OCI-LY1 (cell line): ENCODE results near the gene TGFBR2.

Experiments
- H2AFZ ChIP-seq: fragments of 200-600 bp; sonication (generic), shearing (Covaris generic); 2 replicates; pipeline ENCODE4 v1.6.0; 2014; ENCODE audit warnings: antibody characterized with exemption, mild to moderate bottlenecking, low read length
- H3F3A ChIP-seq: fragments of 200-600 bp; sonication (generic), shearing (Covaris generic); 2 replicates; pipeline ENCODE4 v1.6.0; 2014; ENCODE audit warnings: mild to moderate bottlenecking, antibody characterized with exemption, low read length, moderate library complexity; ENCODE audit not compliant: insufficient read depth
- H3K27ac ChIP-seq: fragments of 200-600 bp; sonication (generic); 2 replicates; pipeline ENCODE4 v1.5.1; 2014; ENCODE audit warnings: low read length, mixed run types, mild to moderate bottlenecking, low read depth; ENCODE audit not compliant: poor library complexity, severe bottlenecking
- H3K27me3 ChIP-seq: fragments of 200-600 bp; sonication (generic); 2 replicates; pipeline ENCODE4 v1.6.0; 2014; ENCODE audit warnings: antibody characterized with exemption, mild to moderate bottlenecking, low read length, moderate library complexity; ENCODE audit not compliant: insufficient read depth
- H3K36me3 ChIP-seq: fragments of 200-600 bp; sonication (generic); 2 replicates; pipeline ENCODE4 v1.6.1; 2014; ENCODE audit warnings: mild to moderate bottlenecking, antibody characterized with exemption, low read length, moderate library complexity, mixed read lengths; ENCODE audit not compliant: insufficient read depth
- H3K4me1 ChIP-seq: fragments of 200-600 bp; sonication (generic); 2 replicates; pipeline ENCODE4 v1.5.1; 2014; ENCODE audit warnings: mild to moderate bottlenecking, low read length, moderate library complexity; ENCODE audit not compliant: insufficient read depth, severe bottlenecking
- H3K4me2 ChIP-seq: fragments of 200-600 bp; sonication (generic), shearing (Covaris generic); 2 replicates; pipeline ENCODE4 v1.6.1; 2014; ENCODE audit warnings: low read length
- H3K4me3 ChIP-seq: fragments of 200-600 bp; sonication (generic); 2 replicates; pipeline ENCODE4 v1.5.1; 2014; ENCODE audit warnings: low read length, low read depth, mild to moderate bottlenecking, mixed read lengths; ENCODE audit not compliant: poor library complexity, severe bottlenecking
- H3K79me2 ChIP-seq: fragments of 200-600 bp; shearing (Covaris generic); 2 replicates; pipeline ENCODE4 v1.6.1; 2016; ENCODE audit warnings: mixed run types, low read length, mixed read lengths; ENCODE audit not compliant: insufficient read depth
- H3K9ac ChIP-seq: fragments of 200-600 bp; sonication (generic), shearing (Covaris generic); 2 replicates; pipeline ENCODE4 v1.6.1; 2014; ENCODE audit warnings: mild to moderate bottlenecking, low read length, mixed read lengths
- H3K9me2 ChIP-seq: fragments of 200-600 bp; sonication (generic), shearing (Covaris generic); 2 replicates; pipeline ENCODE4 v1.6.1; 2014; ENCODE audit warnings: low read depth, mild to moderate bottlenecking, low read length, mixed read lengths
- H3K9me3 ChIP-seq: fragments of 200-600 bp; shearing (Covaris generic); 2 replicates; pipeline ENCODE4 v1.6.1; 2014; ENCODE audit warnings: low read length, mixed read lengths
- H4K20me1 ChIP-seq: fragments of 200-600 bp; sonication (generic), shearing (Covaris generic); 2 replicates; pipeline ENCODE4 v1.6.0; 2016; ENCODE audit warnings: mild to moderate bottlenecking, low read length; ENCODE audit not compliant: insufficient read depth
- EZH2 ChIP-seq: fragments of 200-600 bp; sonication (generic), shearing (Covaris generic); IDR thresholded peaks from 2 replicates; pipeline ENCODE4 v1.8.0; 2017; ENCODE audit warnings: borderline replicate concordance, mixed run types, mild to moderate bottlenecking, antibody characterized with exemption, low read length, moderate library complexity, mixed read lengths
- TF ChIP-seq, protein P1 (sequence below): fragments of 200-600 bp; sonication (generic), shearing (Covaris generic); IDR thresholded peaks from 2 replicates; pipeline ENCODE4 v1.5.1; 2017; ENCODE audit warnings: mild to moderate bottlenecking, antibody characterized with exemption, low read length, moderate library complexity, mixed read lengths

The TGFBR2 gene

GRCh38 chr3:30633718-30634117 lies 27.3 kb downstream of the TGFBR2 start:
- Histone ChIP-seq H3K27ac (peak overlapping the region; percentile 19), H3F3A (no peaks in the 10 kb centered on the region), H3K27me3 (no peaks in the 10 kb centered on the region), H3K4me1 (peaks cover 96% of the 10 kb centered on the region), H3K4me2 (no peak overlapping the region), H3K9ac (no peak overlapping the region), H3K9me2 (no peaks in the 10 kb centered on the region), H3K36me3 (peaks cover 14% of the 10 kb centered on the region; the same call in 1 of the 2 replicates), H3K79me2 (peaks cover 75% of the 10 kb centered on the region), H3K9me3 (no peaks in the 10 kb centered on the region), H2AFZ (no peak overlapping the region), H4K20me1 (no peaks in the 10 kb centered on the region), H3K4me3 (no peak overlapping the region)
- TF ChIP-seq, protein P1, sequence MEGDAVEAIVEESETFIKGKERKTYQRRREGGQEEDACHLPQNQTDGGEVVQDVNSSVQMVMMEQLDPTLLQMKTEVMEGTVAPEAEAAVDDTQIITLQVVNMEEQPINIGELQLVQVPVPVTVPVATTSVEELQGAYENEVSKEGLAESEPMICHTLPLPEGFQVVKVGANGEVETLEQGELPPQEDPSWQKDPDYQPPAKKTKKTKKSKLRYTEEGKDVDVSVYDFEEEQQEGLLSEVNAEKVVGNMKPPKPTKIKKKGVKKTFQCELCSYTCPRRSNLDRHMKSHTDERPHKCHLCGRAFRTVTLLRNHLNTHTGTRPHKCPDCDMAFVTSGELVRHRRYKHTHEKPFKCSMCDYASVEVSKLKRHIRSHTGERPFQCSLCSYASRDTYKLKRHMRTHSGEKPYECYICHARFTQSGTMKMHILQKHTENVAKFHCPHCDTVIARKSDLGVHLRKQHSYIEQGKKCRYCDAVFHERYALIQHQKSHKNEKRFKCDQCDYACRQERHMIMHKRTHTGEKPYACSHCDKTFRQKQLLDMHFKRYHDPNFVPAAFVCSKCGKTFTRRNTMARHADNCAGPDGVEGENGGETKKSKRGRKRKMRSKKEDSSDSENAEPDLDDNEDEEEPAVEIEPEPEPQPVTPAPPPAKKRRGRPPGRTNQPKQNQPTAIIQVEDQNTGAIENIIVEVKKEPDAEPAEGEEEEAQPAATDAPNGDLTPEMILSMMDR = no peak
- TF ChIP-seq EZH2 = no peak

DNA sequence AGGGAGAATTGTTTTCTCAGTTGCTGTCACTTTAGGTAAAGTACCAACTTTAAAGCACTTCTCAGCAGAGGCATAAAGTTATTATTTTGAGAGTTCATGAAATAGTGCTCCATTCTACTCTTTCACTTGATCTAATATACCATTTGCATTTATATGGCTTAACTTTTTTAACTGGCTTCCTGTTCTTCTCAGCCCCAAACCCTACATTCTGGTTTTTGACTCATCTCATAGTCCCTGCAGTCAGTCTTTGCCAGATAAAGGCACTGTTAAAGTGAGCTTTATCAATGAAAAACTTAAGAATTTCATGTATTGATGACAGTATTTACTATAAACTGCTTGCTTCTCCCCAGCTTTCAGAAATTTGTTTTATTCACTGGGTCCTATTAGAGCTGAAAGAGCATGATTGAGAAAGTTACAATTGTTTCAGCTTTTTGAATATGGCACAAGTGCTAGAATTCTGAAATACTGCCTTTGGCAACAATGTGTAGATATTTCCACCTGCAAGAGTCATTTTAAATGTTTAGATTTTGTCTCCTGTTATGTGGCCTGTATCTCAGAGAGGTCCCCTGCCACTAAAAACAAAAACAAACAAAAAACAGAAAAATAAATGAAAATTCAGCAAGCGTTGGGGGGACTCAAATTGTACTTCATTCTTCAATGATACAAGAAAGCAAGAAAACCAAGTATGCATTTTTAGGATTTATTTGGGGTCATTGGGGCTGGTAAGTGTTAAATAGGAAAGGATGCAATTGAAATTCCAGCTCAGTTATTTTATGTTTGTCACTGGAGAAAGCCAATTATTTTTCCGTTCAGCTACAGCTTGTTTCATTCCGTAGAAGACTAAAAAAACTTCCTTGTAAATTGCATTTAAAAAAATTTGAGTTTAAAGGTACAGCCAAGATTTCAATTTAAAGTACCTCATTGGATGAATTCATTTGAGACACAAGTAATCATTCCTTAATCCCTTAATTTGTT lies 28.6 kb downstream of the TGFBR2 start:
- H3K4me2 ChIP-seq = peak overlapping the region; percentile 54

DNA sequence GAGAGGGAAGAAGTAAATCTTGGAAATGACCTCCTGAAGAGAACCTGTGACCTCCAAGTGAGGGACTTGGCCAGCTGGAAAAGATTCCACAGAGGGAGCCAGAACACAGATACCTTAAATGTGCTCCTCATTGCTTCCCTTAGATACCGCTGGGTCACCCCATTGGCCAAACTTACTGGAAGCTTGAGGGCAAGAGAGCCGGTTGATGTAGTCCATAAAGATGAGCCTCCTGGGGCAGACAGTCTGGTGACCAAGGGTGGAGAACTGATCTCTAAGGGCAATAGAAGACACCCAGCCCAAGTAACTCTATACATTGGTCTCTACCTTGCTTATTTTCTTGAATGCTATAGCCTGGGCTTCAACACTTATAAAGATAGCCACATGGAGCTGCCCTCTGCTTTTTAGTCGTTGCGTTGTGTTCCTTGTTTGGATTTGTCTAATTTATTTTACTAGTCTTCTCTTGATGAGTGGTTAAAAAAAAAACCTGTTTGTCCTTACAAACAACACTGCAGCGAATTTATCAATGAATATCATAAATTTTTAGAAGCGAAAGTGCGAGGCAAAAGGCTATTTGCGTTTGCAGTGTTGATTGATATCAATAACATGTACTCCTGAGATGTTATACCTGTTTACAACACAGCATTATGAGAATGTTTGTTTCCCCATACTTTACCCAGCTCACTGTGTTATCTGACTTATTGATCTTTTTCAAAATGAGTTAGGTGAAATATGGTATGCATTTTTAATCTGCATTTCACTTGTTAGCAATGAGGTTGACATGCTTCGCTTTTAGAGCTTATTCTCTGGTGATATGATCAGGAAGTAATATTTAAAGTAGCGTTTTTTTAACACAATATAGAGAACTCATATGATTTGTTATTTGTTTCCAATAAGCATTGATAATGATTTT lies 31.2 kb downstream of the TGFBR2 start:
- TF ChIP-seq, protein P1 = no peak
- TF ChIP-seq EZH2 = no peak
- Histone ChIP-seq H4K20me1 (no peaks in the 10 kb centered on the region), H3K4me1 (peaks cover 98% of the 10 kb centered on the region)

More for the DNA sequence above, 28.6 kb downstream of the TGFBR2 start:
- peaks cover 96% of the 10 kb centered on the region for H3K4me1 ChIP-seq
- no peak overlapping the region for H2AFZ ChIP-seq
- H3K9ac ChIP-seq = peak overlapping the region; percentile 40
- peak overlapping the region; percentile 77 for H3K27ac ChIP-seq
- peaks cover 7% of the 10 kb centered on the region; the same call in 1 of the 2 replicates for H3K36me3 ChIP-seq
- no peaks in the 10 kb centered on the region for H3K9me3 ChIP-seq
- no peak overlapping the region for H3K4me3 ChIP-seq
- H3K27me3 ChIP-seq = no peaks in the 10 kb centered on the region
- H4K20me1 ChIP-seq = no peaks in the 10 kb centered on the region
- TF ChIP-seq EZH2 = no peak
- TF ChIP-seq, protein P1 = no peak
- H3K9me2 ChIP-seq = no peaks in the 10 kb centered on the region
- no peaks in the 10 kb centered on the region for H3F3A ChIP-seq
- peaks cover 80% of the 10 kb centered on the region for H3K79me2 ChIP-seq

More for the DNA sequence above, 31.2 kb downstream of the TGFBR2 start:
- no peaks in the 10 kb centered on the region; the same call in 1 of the 2 replicates for H3K36me3 ChIP-seq
- no peak overlapping the region for H3K4me3 ChIP-seq
- no peaks in the 10 kb centered on the region for H3K9me2 ChIP-seq
- H3K4me2 ChIP-seq = 0 out of 2 replicates have a peak overlapping the region, but pooled peaks have one; percentile 10
- H3K27me3 ChIP-seq = no peaks in the 10 kb centered on the region
- no peaks in the 10 kb centered on the region for H3K9me3 ChIP-seq
- no peaks in the 10 kb centered on the region for H3F3A ChIP-seq
- peak overlapping the region; percentile 77 for H3K27ac ChIP-seq
- no peak overlapping the region for H2AFZ ChIP-seq
- H3K79me2 ChIP-seq = peaks cover 87% of the 10 kb centered on the region
- no peak overlapping the region for H3K9ac ChIP-seq
